ENCODE results near the gene KIAA0825.

GRCh38 chr5:94359880-94360279, 258.5 kb downstream of the KIAA0825 start:
- TF ChIP-seq, protein P1, sequence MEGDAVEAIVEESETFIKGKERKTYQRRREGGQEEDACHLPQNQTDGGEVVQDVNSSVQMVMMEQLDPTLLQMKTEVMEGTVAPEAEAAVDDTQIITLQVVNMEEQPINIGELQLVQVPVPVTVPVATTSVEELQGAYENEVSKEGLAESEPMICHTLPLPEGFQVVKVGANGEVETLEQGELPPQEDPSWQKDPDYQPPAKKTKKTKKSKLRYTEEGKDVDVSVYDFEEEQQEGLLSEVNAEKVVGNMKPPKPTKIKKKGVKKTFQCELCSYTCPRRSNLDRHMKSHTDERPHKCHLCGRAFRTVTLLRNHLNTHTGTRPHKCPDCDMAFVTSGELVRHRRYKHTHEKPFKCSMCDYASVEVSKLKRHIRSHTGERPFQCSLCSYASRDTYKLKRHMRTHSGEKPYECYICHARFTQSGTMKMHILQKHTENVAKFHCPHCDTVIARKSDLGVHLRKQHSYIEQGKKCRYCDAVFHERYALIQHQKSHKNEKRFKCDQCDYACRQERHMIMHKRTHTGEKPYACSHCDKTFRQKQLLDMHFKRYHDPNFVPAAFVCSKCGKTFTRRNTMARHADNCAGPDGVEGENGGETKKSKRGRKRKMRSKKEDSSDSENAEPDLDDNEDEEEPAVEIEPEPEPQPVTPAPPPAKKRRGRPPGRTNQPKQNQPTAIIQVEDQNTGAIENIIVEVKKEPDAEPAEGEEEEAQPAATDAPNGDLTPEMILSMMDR (conservative IDR thresholded peaks at IDR 0.05): no peak
- no peak for TF ChIP-seq EZH2 (IDR thresholded peaks at IDR 0.05; ENCODE audit: low read depth)
